H1 (cell line): ENCODE results near the gene MED31. TPM values are rescaled to one million over a fixed set of nuclear protein-coding genes. Genes with fewer than 3 reads are reported as not detected.
A peak's percentile ranks its signal among the peaks of the same experiment; 100 is the strongest.

Experiments used
- CTCF ChIA-PET: fragments of 300-600 bp; sonication (Branson Sonifier 250); formaldehyde crosslinking; loops from one replicate; lab custom pipeline; 2021; ENCODE audit not compliant: partially characterized antibody; lab: Charles Lee
- POLR2A ChIA-PET: fragments of 300-600 bp; sonication (Branson Sonifier 250); formaldehyde crosslinking; loops from one replicate; lab custom pipeline; 2021; ENCODE audit warnings: inconsistent platforms; ENCODE audit not compliant: partially characterized antibody; lab: Charles Lee
- DNase-seq, 2 experiments: peaks; one replicate each; pipeline versions ENCODE4 v3.0.0 to v3.0.0-alpha.2; 2010 to 2022; ENCODE audit warnings: low spot score in 2 of 2, low read depth in 1 of 2, mixed read lengths in 1 of 2
- FAIRE-seq: peaks from 2 replicates; lab custom pipeline; 2011; peaks lifted over from hg19 to GRCh38; lab: Jason Lieb, UNC
- H2AFZ ChIP-seq: 2 replicates; pipeline ENCODE4 v1.8.1; 2012; ENCODE audit warnings: low read length, inconsistent platforms
- H2AK5ac ChIP-seq: 2 replicates; pipeline ENCODE4 v1.6.1; 2013; ENCODE audit warnings: low read depth, low read length
- H2BK120ac ChIP-seq: replicated peaks from 2 replicates; pipeline ENCODE3; 2013; ENCODE audit warnings: low read depth, low read length, inconsistent platforms
- H2BK12ac ChIP-seq: 2 replicates; pipeline ENCODE4 v1.6.1; 2013; ENCODE audit warnings: low read depth, low read length
- H2BK15ac ChIP-seq: 2 replicates; pipeline ENCODE4 v1.6.1; 2013; ENCODE audit warnings: low read length
- H2BK20ac ChIP-seq: 2 replicates; pipeline ENCODE4 v1.6.1; 2013; ENCODE audit warnings: low read length
- H2BK5ac ChIP-seq: 2 replicates; pipeline ENCODE4 v1.6.1; 2013; ENCODE audit warnings: low read depth, low read length
- H3K14ac ChIP-seq: 2 replicates; pipeline ENCODE4 v1.6.1; 2013; ENCODE audit warnings: inconsistent platforms; ENCODE audit not compliant: insufficient read length
- H3K18ac ChIP-seq: 2 replicates; pipeline ENCODE4 v1.6.1; 2013; ENCODE audit warnings: low read length; ENCODE audit errors: extremely low read depth
- H3K23ac ChIP-seq: 2 replicates; pipeline ENCODE4 v1.6.1; 2013; ENCODE audit warnings: inconsistent platforms; ENCODE audit not compliant: insufficient read length
- H3K23me2 ChIP-seq: 2 replicates; pipeline ENCODE4 v1.6.1; 2013; ENCODE audit warnings: low read depth, low read length
- H3K27ac ChIP-seq: 2 replicates; pipeline ENCODE4 v1.6.1; 2011; ENCODE audit warnings: low read depth, low read length, inconsistent platforms
- H3K27me3 ChIP-seq, 4 experiments: replicated peaks in 1 of 4; 1 replicate in 1 of 4; 2 replicates in 3 of 4; pipeline versions ENCODE4 v1.6.1 to v1.8.1; 2011 to 2013; ENCODE audit warnings: low read length in 3 of 4, mild to moderate bottlenecking in 3 of 4, inconsistent platforms in 2 of 4, mixed read lengths in 2 of 4, moderate library complexity in 1 of 4; ENCODE audit not compliant: control insufficient read depth in 3 of 4, insufficient read depth in 3 of 4; ENCODE audit errors: extremely low read depth in 1 of 4
- H3K36me3 ChIP-seq, 4 experiments: 2 replicates each; pipeline versions ENCODE4 v1.6.1 to v1.8.1; 2011 to 2013; ENCODE audit warnings: mild to moderate bottlenecking in 4 of 4, low read length in 3 of 4, moderate library complexity in 2 of 4, control low read depth in 1 of 4, inconsistent platforms in 1 of 4; ENCODE audit not compliant: insufficient read depth in 4 of 4, control insufficient read depth in 2 of 4
- H3K4ac ChIP-seq: replicated peaks from 2 replicates; pipeline ENCODE3; 2013; ENCODE audit warnings: low read length, low read depth, mixed read lengths, inconsistent platforms; ENCODE audit not compliant: insufficient read length
- H3K4me1 ChIP-seq, 4 experiments: replicated peaks in 1 of 4; 1 replicate in 1 of 4; 2 replicates in 3 of 4; pipeline versions ENCODE4 v1.6.1 to v1.8.1; 2011 to 2013; ENCODE audit warnings: low read length in 3 of 4, inconsistent platforms in 2 of 4, mixed read lengths in 1 of 4; ENCODE audit not compliant: insufficient read depth in 4 of 4, control insufficient read depth in 3 of 4
- H3K4me2 ChIP-seq, 2 experiments: 2 replicates each; pipeline versions ENCODE4 v1.6.1 to v1.8.1; 2011 to 2013; ENCODE audit warnings: low read depth in 2 of 2, low read length in 2 of 2, control low read depth in 1 of 2, inconsistent platforms in 1 of 2, mild to moderate bottlenecking in 1 of 2; ENCODE audit not compliant: insufficient read depth in 1 of 2
- H3K4me3 ChIP-seq, 4 experiments: fragments of 200-600, 300-600 bp in 1 of 4; sonication (generic), shearing (Covaris generic), sonication (Bioruptor Twin) in 1 of 4; 2 replicates each; pipeline versions ENCODE4 v1.5.1 to v1.8.1; 2011 to 2016; ENCODE audit warnings: low read length in 4 of 4, low read depth in 3 of 4, control low read depth in 2 of 4, inconsistent platforms in 2 of 4, mild to moderate bottlenecking in 2 of 4, mixed read lengths in 1 of 4, moderate library complexity in 1 of 4; ENCODE audit not compliant: insufficient read depth in 2 of 4; ENCODE audit errors: extremely low read depth in 1 of 4
- H3K56ac ChIP-seq: replicated peaks from 2 replicates; pipeline ENCODE3; 2013; ENCODE audit warnings: low read depth, mild to moderate bottlenecking, mixed read lengths, low read length, inconsistent platforms; ENCODE audit not compliant: insufficient read length
- H3K79me1 ChIP-seq: 2 replicates; pipeline ENCODE4 v1.6.1; 2013; ENCODE audit warnings: low read depth, low read length, control low read depth
- H3K79me2 ChIP-seq, 2 experiments: 2 replicates each; pipeline versions ENCODE4 v1.6.1 to v1.8.1; 2012 to 2013; ENCODE audit warnings: low read length in 2 of 2, mild to moderate bottlenecking in 2 of 2, inconsistent platforms in 1 of 2; ENCODE audit not compliant: insufficient read depth in 2 of 2, control insufficient read depth in 1 of 2
- H3K9ac ChIP-seq, 4 experiments: replicated peaks in 1 of 4; 1 replicate in 1 of 4; 2 replicates in 3 of 4; pipeline versions ENCODE4 v1.6.1 to v1.8.1; 2011 to 2013; ENCODE audit warnings: low read depth in 3 of 4, low read length in 3 of 4, control low read depth in 2 of 4, mild to moderate bottlenecking in 2 of 4, moderate library complexity in 2 of 4, inconsistent platforms in 1 of 4; ENCODE audit errors: extremely low read depth in 1 of 4
- H3K9me3 ChIP-seq, 2 experiments: 2 replicates each; pipeline versions ENCODE4 v1.6.1 to v1.8.1; 2012 to 2013; ENCODE audit warnings: mild to moderate bottlenecking in 2 of 2, moderate library complexity in 2 of 2, control low read depth in 1 of 2, inconsistent platforms in 1 of 2, low read depth in 1 of 2, low read length in 1 of 2, mixed read lengths in 1 of 2; ENCODE audit not compliant: insufficient read depth in 2 of 2
- H4K20me1 ChIP-seq, 2 experiments: replicated peaks in 1 of 2; 2 replicates each; pipeline versions ENCODE3 to v1.8.1; 2011 to 2013; ENCODE audit warnings: inconsistent platforms in 2 of 2, low read length in 2 of 2, mild to moderate bottlenecking in 1 of 2; ENCODE audit not compliant: insufficient read depth in 2 of 2, control insufficient read depth in 1 of 2
- H4K5ac ChIP-seq: 2 replicates; pipeline ENCODE4 v1.6.1; 2013; ENCODE audit warnings: low read length, low read depth, mixed read lengths, inconsistent platforms; ENCODE audit not compliant: insufficient read length
- H4K8ac ChIP-seq: 2 replicates; pipeline ENCODE4 v1.8.0; 2013; ENCODE audit warnings: mild to moderate bottlenecking, moderate library complexity, low read length, inconsistent platforms; ENCODE audit not compliant: insufficient read depth; ENCODE audit errors: extremely low read depth
- H4K91ac ChIP-seq: replicated peaks from 2 replicates; pipeline ENCODE3; 2013; ENCODE audit warnings: low read length, mixed read lengths, inconsistent platforms; ENCODE audit not compliant: insufficient read length
- CBX8 ChIP-seq: fragments of 300-800, 300-1000 bp; sonication (generic); IDR thresholded peaks from 2 replicates; pipeline ENCODE4 v1.7.1; 2016; ENCODE audit warnings: low read depth, low read length, borderline replicate concordance
- CEBPB ChIP-seq: IDR thresholded peaks from 2 replicates; pipeline ENCODE4 v1.6.1; 2012; ENCODE audit warnings: low read depth, low read length
- CHD1 ChIP-seq: IDR thresholded peaks from 2 replicates; pipeline ENCODE4 v1.6.1; 2012; ENCODE audit warnings: low read depth, low read length, improper control_type of control experiment
- CTBP2 ChIP-seq: IDR thresholded peaks from 2 replicates; pipeline ENCODE4 v1.7.0; 2011; ENCODE audit warnings: borderline replicate concordance, mild to moderate bottlenecking, moderate library complexity, mixed read lengths, low read length; ENCODE audit not compliant: insufficient read depth, insufficient read length
- GABPA ChIP-seq: IDR thresholded peaks from 2 replicates; pipeline ENCODE4 v1.6.1; 2011; ENCODE audit warnings: mild to moderate bottlenecking, low read length, moderate library complexity, borderline replicate concordance; ENCODE audit not compliant: insufficient read depth
- TAF1 ChIP-seq: IDR thresholded peaks from 2 replicates; pipeline ENCODE4 v1.6.1; 2011; ENCODE audit warnings: mild to moderate bottlenecking, low read depth, low read length
- WGBS, 2 experiments: shearing (Covaris generic) in 1 of 2; methylation state at CpG; one replicate each; pipeline versions ENCODE4 v1.1.6 to v1.1.7; 2013 to 2015; ENCODE audit warnings: low lambda C conversion rate in 2 of 2, mixed read lengths in 2 of 2, inconsistent platforms in 1 of 2, low coverage in 1 of 2, missing lambda C conversion rate in 1 of 2; ENCODE audit not compliant: insufficient replicate concordance in 2 of 2, insufficient coverage in 1 of 2, insufficient read length in 1 of 2; ENCODE audit errors: extremely low coverage in 1 of 2, missing lambda C conversion rate in 1 of 2; 5-methylcytosine and 5-hydroxymethylcytosine counted together
- polyA plus RNA-seq, 7 experiments: library from polyadenylated mRNA; depleted of rRNA in 3 of 7; stranded (reverse) in 5 of 7; unstranded in 2 of 7; fragments of >200 nt in 5 of 7; fragments of 200-250 nt in 2 of 7; gene quantifications; 1 replicate in 5 of 7; 2 replicates in 1 of 7; 4 replicates in 1 of 7; pipeline versions ENCODE4 v1.2.1 to v1.2.3, GENCODE V29; 2011 to 2013; ENCODE audit warnings: missing spikeins in 2 of 7, mixed read lengths in 2 of 7
- total RNA-seq: library from RNA; stranded (reverse); fragmentation: NEBNext Ultra II Directional; extraction: Animal tissue kit (Norgen Biotek cat#: 25700); gene quantifications from 2 replicates; pipeline ENCODE4 v1.2.1, GENCODE V29; 2021
- TF ChIP-seq, protein P1 (sequence below): IDR thresholded peaks from 2 replicates; pipeline ENCODE4 v1.6.1; 2012; ENCODE audit warnings: low read length, inconsistent platforms

The MED31 gene
- total and polyA plus RNA-seq, 2 of the 8 experiments (the other 6 are each of a cell fraction or from before 2014, with no cell fraction given) = 4.6 to 12.3 TPM

DNA sequence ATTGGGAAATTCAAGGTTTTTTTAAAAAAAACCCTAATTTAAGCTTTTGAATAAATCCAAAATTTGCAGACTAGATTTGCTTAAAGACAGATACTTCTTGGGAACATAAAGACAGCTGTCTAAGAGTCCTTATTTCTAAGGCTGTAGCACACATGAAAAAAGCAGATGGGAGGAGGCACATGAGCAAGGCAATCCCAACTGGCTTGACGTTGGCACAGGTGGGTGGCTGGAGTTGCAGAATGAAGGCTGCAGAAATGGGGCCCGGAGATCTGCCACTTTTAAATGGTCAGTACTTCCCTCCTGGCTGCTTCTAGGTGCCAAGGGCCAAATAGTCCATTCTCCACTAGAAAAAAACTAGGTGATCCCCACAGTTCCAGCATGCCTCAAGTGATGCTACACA is 15.3 kb downstream of the MED31 start:
- no peak overlapping the region for H4K91ac ChIP-seq
- H4K8ac ChIP-seq = no peak overlapping the region
- peaks cover 8 to 26% (median 21%) of the 10 kb centered on the region in 4 experiments; a peak in 6 of 8 replicates for H3K36me3 ChIP-seq
- H3K4ac ChIP-seq = no peak overlapping the region
- H2BK15ac ChIP-seq = no peak overlapping the region
- H3K27me3 ChIP-seq = no peaks in the 10 kb centered on the region
- no peak overlapping the region for H2BK120ac ChIP-seq
- peak overlapping the region; percentile 24; the same call in 1 of the 2 replicates for H2BK5ac ChIP-seq
- no peak overlapping the region for H3K23ac ChIP-seq
- no peak overlapping the region for H3K4me2 ChIP-seq
- no peaks in the 10 kb centered on the region for H3K9me3 ChIP-seq
- H3K79me1 ChIP-seq = 0 out of 2 replicates have a peak, but pooled peaks cover 4% of the 10 kb centered on the region
- TF ChIP-seq TAF1 (no peak), CTBP2 (no peak), GABPA (no peak), CHD1 (no peak), CBX8 (no peak), CEBPB (no peak)
- TF ChIP-seq, protein P1, sequence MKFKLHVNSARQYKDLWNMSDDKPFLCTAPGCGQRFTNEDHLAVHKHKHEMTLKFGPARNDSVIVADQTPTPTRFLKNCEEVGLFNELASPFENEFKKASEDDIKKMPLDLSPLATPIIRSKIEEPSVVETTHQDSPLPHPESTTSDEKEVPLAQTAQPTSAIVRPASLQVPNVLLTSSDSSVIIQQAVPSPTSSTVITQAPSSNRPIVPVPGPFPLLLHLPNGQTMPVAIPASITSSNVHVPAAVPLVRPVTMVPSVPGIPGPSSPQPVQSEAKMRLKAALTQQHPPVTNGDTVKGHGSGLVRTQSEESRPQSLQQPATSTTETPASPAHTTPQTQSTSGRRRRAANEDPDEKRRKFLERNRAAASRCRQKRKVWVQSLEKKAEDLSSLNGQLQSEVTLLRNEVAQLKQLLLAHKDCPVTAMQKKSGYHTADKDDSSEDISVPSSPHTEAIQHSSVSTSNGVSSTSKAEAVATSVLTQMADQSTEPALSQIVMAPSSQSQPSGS = no peak
- H3K4me3 ChIP-seq = no peak overlapping the region
- H3K56ac ChIP-seq = no peak overlapping the region
- H3K27ac ChIP-seq = no peak overlapping the region
- H3K4me1 ChIP-seq = peaks cover 0 to 10% (median 2%) of the 10 kb centered on the region in 4 experiments; a peak in 3 of 7 replicates
- no peak overlapping the region for H2BK20ac ChIP-seq
- WGBS, 2 experiments = 88% methylated on average over 2 of the region's 2 CpGs; no CpG with 5 or more reads in 1 of the 2 experiments
- H3K23me2 ChIP-seq = peaks cover 7% of the 10 kb centered on the region
- no peak overlapping the region for H2AFZ ChIP-seq
- no peak overlapping the region for H2AK5ac ChIP-seq
- no peak overlapping the region for H3K14ac ChIP-seq
- DNase-seq = no peak
- peaks cover 0 to 20% of the 10 kb centered on the region in 2 experiments; a peak in 1 of 4 replicates for H3K79me2 ChIP-seq
- no peak for FAIRE-seq
- H2BK12ac ChIP-seq = no peak overlapping the region
- H4K5ac ChIP-seq = no peak overlapping the region
- no peak overlapping the region for H3K18ac ChIP-seq
- POLR2A ChIA-PET = interaction anchor here (0.8 kb wide), 1 partner anchor 12 kb away, joined by 4 read pairs; no protein-coding TSS in a partner anchor
- CTCF ChIA-PET = interaction anchor here (1.2 kb wide), 1 partner anchor 163 kb away, joined by 4 read pairs; no protein-coding TSS in a partner anchor
- H3K9ac ChIP-seq = no peak overlapping the region
- H4K20me1 ChIP-seq = peaks cover 0 to 6% of the 10 kb centered on the region in 2 experiments
